ENCODE data around the gene SBF2.
A peak's percentile ranks its signal among the peaks of the same experiment; 100 is the strongest.
"Not testable (repeated sequence)": the region's sequence is repeated elsewhere in the genome, so short reads cannot be mapped to it uniquely, and the experiment has no call there.

Gene SBF2

GRCh38 chr11:9758637-9759518, 535.1 kb downstream of the SBF2 start:
- peak; percentile 59 for DNase-seq

DNA sequence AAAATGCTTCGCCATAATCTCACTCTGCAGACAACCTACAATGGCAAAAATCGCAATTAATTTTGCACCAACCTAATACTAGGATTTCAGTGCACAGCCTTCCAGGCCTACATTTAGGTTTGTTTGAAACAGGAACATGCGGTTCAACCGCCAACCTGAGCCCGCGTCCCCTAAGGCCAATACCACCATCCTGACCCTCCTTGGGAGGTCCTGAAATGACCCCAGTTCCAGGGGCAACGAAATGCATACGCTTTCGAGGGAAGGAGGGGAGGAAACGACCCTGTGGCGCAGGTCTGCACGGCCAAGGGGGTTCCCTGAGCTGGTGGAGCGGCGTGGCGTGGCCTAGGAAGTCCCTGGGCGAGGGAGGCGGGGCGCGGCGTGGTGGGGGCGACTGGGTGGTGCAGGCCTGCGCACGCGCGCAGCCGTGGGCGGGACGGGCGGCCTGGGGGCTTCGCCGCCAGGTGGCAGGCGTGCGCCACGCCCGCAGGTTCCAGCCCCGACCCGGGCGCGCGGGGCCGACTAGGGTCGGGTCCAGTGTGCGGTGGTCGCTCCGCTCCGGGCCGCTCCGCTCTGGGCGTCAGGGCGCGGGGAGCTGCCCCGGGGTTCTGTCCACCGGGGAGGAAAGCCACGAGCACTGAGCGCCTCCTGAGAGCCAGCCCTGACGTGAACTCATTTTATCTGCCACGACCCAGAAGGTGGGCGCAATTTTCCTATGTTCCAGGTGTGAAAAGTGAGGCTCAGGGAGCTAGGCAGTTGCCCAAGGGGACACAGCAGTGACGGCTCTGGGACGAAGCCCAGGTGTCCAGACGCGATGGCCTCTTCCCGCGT, 536.0 kb downstream of the SBF2 start:
- peak; percentile 87 for DNase-seq

DNA sequence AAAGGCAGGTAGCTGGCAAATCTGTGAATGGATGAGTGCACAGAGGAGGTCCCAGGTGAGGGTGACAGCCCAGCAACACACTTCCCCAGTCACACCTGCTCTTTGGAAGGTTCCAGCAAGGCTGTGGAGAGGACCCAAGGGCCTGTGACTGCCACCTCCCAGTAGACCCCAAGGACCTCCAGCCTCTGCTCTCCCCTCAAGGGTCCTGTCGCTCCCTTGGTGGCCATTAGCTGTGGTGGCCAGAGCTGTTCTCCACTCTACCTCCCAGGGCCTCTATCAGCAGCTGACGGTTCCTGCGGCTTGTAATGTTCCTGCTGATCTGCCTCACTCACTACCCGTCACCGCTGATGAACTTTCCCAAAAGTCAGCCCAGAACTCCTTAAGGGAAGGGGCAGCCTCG, 537.1 kb downstream of the SBF2 start:
- no peak for DNase-seq

DNA sequence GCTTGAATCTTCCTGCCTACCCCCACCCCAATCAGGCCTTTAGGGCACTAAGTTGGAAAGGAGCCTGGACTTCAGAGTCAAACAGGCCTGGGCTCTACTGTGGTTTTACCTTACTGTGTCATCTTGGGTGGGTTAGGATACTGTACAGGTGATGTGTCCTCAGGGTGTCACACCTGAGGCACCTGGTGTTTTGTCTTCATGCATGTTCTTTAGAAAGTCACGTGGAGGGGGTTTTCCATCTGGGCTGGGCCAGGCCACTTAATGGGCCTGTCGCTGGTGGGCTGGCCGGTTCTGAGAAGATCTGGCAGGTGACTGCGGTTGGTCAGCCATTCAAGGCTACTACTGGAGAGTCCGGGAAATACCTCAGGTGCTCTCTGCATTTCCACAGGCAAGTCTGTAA, 537.6 kb downstream of the SBF2 start:
- DNase-seq, result no peak

- DNase-seq, result no peak
These were observed 538.3 kb downstream of the SBF2 start for GRCh38 chr11:9755561-9756185.

GRCh38 chr11:9754010-9754471, 540.0 kb downstream of the SBF2 start:
- no peak for DNase-seq

- peak; percentile 72 for DNase-seq
These were observed 541.0 kb downstream of the SBF2 start for GRCh38 chr11:9753021-9753420.

DNA sequence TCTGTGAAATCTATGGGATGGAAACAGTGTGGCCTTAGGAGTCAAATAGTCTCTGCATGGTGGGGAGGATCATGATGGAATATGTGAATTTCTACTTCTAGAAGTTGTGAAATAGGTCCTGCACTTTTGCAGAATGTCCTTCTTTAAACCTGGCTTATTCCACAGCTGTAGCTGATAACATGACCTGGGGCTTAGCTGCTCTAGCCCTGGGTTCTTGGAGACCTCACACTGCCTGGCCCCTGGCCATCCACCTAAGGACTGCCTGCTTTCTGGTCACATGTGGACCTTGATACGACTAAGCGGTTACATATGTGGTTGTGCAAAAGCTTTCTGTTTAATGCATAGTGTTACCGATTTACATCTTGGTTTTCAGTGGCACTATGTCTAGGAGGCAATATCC, 541.9 kb downstream of the SBF2 start:
- DNase-seq, result no peak

DNA sequence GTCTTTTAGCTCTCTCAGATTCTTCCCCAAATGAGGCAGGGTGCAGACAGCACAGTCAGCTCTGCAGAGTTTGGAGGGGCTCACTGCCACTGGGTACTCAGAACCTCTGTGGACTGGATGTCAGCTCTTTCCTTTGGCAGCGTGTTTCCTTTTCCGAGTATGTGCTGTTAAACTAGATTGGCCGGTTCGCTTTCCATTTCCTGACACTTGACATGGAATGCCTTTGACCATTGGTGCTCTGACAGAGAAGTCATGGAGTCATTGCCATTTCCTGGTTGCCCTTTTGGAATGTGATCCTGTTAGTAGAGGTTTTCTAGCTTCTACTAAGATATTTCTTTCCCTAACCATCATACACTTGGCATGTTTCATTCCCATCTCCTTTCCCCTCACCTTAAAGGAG, 543.5 kb downstream of the SBF2 start:
- no peak for DNase-seq

- peak; percentile 81 for DNase-seq
These were observed 545.6 kb downstream of the SBF2 start for GRCh38 chr11:9748361-9748970.

DNA sequence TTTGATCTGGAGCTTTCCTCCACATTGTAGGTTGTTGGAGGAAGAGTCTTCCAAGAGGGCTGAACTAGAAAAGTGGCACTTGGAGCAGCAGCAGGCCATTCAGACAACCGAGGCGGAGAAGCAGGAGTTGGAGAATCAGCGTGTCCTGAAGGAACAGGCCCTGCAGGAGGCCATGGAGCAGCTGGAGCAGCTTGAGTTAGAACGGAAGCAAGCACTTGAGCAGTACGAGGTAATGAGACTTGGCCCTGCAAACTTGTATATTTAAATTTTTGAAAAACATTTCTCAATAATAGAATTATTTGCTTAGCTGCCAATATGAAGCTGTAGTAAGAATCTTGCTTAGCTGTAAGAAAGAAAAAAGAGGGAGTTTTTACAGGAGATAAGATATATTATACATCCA, 546.2 kb downstream of the SBF2 start:
- DNase-seq, result no peak

GRCh38 chr11:9747229-9747628, 546.8 kb downstream of the SBF2 start:
- no peak for DNase-seq

- peak; percentile 29 for DNase-seq
These were observed 548.4 kb downstream of the SBF2 start for GRCh38 chr11:9745411-9746211.

DNA sequence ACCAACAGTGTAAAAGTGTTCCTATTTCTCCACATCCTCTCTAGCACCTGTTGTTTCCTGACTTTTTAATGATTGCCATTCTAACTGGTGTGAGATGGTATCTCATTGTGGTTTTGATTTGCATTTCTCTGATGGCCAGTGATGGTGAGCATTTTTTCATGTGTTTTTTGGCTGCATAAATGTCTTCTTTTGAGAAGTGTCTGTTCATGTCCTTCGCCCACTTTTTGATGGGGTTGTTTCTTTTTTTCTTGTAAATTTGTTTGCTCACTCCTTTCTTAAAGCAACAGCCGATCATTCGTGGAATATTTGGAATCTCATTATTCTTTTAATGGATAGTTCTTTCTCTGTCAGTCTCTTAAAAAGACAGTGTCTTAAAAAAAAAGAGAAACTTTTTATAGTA, 550.5 kb downstream of the SBF2 start:
- not testable (repeated sequence) for DNase-seq

DNA sequence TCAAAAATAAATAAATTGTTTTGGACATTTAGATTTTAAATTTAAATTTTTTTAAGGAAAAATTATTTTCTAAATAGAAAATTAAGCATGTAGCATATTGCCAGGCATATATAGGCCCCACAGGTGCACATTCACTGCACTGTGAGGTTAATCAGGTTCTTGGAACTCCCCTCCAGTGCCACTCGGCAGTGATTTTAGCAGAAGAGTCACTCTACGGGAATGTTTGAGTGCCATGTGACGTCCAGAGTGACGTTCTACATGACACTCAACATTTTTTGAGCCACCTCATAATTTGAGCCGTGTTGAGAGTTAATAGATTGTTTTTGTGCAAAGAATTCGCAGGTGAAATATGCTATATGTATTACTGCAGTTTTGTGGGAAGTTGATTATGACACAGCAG, 552.8 kb downstream of the SBF2 start:
- DNase-seq, result no peak

GRCh38 chr11:9740202-9740883, 553.7 kb downstream of the SBF2 start:
- DNase-seq, result no peak

DNA sequence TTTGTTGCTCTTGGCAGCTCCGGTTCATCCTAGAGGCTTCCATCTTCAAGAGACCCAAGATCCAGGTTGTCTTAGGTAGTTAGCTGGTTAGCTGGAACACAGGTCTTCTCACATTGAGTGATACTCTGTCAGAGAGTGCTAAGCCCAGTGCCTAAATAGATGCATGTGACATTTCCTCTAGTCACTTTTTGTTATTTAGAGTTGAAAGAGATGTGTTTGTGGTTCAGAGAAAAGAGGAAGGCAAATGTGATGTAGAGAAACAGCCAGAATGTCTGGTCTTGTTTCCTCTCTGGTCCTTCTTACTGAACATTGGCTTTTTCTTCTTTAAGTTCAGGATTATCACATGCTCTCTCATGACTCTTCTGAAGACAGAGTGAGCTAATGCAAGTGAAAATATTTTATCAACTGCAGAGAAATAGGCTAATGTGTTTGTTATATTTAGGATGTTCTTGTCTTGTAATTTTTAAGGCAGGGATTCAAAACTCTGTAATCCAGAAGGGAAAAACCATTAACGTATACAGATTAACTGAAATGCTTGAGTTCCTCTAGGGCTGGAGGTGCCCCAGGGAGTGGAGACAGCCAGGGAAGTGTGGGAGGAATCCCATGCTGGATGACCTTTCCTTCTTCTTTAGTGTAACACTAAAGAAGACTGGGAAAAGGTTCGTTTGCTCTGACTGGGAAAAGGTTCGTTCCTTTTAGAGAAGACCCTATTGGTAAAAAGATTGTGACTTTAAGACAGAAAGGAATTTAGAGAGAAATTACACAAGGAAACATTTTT, 554.7 kb downstream of the SBF2 start:
- peak; percentile 68 for DNase-seq

DNA sequence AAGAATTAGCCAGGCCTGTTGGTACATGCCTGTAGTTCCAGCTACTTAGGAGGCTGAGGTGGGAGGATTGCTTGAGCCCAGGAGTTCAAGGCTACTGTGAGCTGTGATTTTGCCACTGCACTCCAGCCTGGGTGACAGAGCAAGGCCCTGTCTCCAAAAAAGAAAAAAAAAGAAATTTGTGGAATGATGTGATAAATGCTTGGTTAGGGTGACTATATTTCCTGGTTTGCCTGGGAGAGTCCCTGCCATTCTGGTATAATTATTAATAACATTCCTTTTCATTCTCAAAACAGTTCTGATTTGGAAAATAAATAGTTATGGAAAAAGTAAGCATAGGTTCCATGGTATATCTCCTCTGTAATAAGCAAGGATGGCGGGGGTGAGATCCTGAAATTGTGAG, 555.3 kb downstream of the SBF2 start:
- DNase-seq, result no peak

DNA sequence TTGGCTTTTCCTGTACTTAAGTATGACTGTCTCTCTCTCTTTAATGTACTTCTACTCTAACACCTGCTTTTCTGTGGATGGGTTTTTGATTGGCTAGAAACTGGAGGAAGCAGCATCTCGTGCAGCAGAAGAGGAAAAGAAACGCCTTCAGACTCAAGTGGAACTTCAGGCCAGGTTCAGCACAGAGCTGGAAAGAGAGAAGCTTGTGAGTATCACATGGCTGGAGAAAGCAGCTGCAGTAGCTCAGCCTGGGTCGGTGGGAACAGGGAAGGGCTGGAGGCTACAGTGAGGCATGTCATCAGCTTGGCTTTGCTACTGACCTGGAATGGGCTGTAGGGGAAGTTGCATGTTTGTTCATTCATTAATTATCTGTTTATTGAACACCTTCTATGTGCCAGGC, 555.9 kb downstream of the SBF2 start:
- peak; percentile 73 for DNase-seq

DNA sequence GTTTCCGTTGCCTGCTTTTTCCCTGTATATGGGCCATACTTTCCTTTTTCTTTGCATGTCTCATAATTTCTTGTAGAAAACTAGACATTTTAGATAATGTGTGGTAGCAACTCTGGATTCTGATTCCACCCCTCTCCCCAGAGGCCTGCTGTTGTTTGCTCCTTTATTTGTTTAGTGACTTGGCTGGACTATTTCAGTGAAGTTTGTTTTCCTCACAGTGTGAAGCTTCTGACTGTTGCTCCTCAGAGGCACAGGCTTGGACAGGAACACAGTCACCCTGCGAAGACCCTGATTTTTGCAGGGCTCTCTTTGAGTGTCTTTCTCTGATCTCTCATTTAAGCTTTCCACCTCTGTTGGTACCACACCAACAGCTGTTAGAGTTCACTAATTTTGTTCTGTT, 557.7 kb downstream of the SBF2 start:
- DNase-seq, result no peak

- no peak for DNase-seq
These were observed 558.1 kb downstream of the SBF2 start for GRCh38 chr11:9735919-9736318.

Data from inflammatory macrophage treated with lipopolysaccharide for 4 hours (primary cell).